ENCODE measurements around the gene TGFBRAP1.

DNA sequence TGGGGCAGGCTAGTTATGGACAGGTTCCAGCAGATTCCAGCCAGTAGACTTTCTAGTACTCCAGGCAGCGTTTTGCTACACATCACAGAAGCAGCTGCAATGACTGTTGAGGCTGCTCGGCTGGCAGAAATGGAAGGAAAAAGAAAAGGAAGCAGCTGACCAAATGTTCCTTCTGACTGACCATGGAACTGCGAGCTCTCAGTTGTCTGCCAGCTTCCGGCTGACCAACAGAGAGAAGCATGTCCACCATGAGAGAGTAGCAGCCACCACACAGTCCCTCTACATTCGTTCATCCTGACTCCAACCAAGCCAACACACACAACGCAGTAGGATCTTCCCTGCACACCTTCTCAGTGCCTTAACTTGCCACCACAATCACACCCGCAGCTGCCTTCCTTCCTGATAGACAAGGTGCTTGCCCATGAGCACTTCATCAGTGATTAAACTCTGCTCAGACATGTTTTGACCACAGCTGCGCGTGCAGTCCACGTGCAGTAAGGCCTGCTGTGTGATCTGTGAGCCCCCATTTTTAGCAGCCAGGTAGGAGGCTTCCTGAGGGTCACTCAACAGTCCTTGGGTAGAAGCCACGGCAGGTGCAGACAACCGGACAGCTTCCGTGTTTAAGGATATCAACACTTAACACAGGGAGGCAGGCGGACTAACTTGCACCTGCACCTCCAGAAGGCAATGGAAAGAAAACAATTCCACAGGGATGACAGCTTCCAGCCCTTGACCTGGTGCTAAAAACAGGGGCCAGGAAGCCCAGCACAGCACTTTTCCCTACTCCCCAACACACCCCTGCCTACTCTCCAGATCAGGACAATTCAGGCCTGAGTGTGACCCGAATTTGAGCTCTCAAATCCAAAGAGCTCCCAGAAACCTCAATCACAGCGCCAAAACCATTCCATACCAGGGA is 996 bp downstream of the TGFBRAP1 start:
- TF ChIP-seq CTCF (IDR thresholded peaks at IDR 0.05; ENCODE audit: extremely low read depth in 1 of 2, insufficient read depth in 1 of 2, low read depth in 1 of 2, low read length in 2 of 2), result no peak
- TF ChIP-seq EZH2 (IDR thresholded peaks at IDR 0.05; ENCODE audit: borderline replicate concordance, low read depth, low read length, severe bottlenecking), result no peak
- TF ChIP-seq POLR2A (IDR thresholded peaks at IDR 0.05; ENCODE audit: low read depth, low read length), result no peak
- TF ChIP-seq, protein P1, sequence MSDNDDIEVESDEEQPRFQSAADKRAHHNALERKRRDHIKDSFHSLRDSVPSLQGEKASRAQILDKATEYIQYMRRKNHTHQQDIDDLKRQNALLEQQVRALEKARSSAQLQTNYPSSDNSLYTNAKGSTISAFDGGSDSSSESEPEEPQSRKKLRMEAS (IDR thresholded peaks at IDR 0.05; ENCODE audit: insufficient read depth, insufficient read length), result no peak
- no peak for TF ChIP-seq GATA2 (IDR thresholded peaks at IDR 0.05; ENCODE audit: insufficient read depth, insufficient read length, low read depth, low read length)
- TF ChIP-seq POLR2AphosphoS5 (IDR thresholded peaks at IDR 0.05; ENCODE audit: insufficient read depth, low read depth, low read length), result peak; percentile 57
- TF ChIP-seq JUN (IDR thresholded peaks at IDR 0.05; ENCODE audit: borderline replicate concordance, insufficient read depth, insufficient read length, low read depth), result no peak
